BE2C (cell line): Measurements from ENCODE around the gene PLPP4.

Experiments
- DNase-seq: peaks from one replicate; pipeline ENCODE4 v3.0.0-alpha.2; 2020
- H3K27me3 ChIP-seq: fragments of 250-450 bp; sonication (Bioruptor Pico); 2 replicates; pipeline ENCODE4 v1.5.1; 2020; ENCODE audit warnings: mild to moderate bottlenecking
- H3K36me3 ChIP-seq: fragments of 250-450 bp; sonication (Bioruptor Pico); 2 replicates; pipeline ENCODE4 v1.5.1; 2020; ENCODE audit warnings: mild to moderate bottlenecking
- H3K4me1 ChIP-seq: fragments of 250-450 bp; sonication (Bioruptor Pico); 2 replicates; pipeline ENCODE4 v1.5.1; 2020
- H3K4me3 ChIP-seq: 2 replicates; pipeline ENCODE4 v1.5.1; 2011; ENCODE audit warnings: low read depth, low read length
- H3K9me3 ChIP-seq: fragments of 250-450 bp; sonication (Bioruptor Pico); 2 replicates; pipeline ENCODE4 v1.5.1; 2020
- CTCF ChIP-seq: IDR thresholded peaks from 2 replicates; pipeline ENCODE4 v1.5.1; 2012; ENCODE audit warnings: mild to moderate bottlenecking, low read depth, low read length

PLPP4 gene

GRCh38 chr10:120485946-120486345 lies 28.9 kb downstream of the PLPP4 start:
- Histone ChIP-seq H3K9me3 (no peaks in the 10 kb centered on the region), H3K4me1 (peaks cover 7% of the 10 kb centered on the region), H3K27me3 (no peaks in the 10 kb centered on the region), H3K36me3 (no peaks in the 10 kb centered on the region), H3K4me3 (no peak overlapping the region)
- no peak for TF ChIP-seq CTCF
- no peak for DNase-seq

GRCh38 chr10:120486671-120487205 lies 29.7 kb downstream of the PLPP4 start:
- H3K36me3 ChIP-seq = no peaks in the 10 kb centered on the region
- peaks cover 5% of the 10 kb centered on the region for H3K4me1 ChIP-seq
- H3K27me3 ChIP-seq = no peaks in the 10 kb centered on the region
- H3K9me3 ChIP-seq = no peaks in the 10 kb centered on the region
- DNase-seq = no peak
- TF ChIP-seq CTCF = no peak
- no peak overlapping the region for H3K4me3 ChIP-seq

GRCh38 chr10:120490288-120490687 lies 33.3 kb downstream of the PLPP4 start:
- no peak for DNase-seq
- no peak for TF ChIP-seq CTCF

GRCh38 chr10:120492346-120492745 lies 35.3 kb downstream of the PLPP4 start:
- no peak for TF ChIP-seq CTCF
- Histone ChIP-seq H3K27me3 (no peaks in the 10 kb centered on the region), H3K4me3 (no peak overlapping the region), H3K9me3 (no peaks in the 10 kb centered on the region), H3K4me1 (peaks cover 35% of the 10 kb centered on the region), H3K36me3 (no peaks in the 10 kb centered on the region)
- DNase-seq = peak; percentile 24

More at GRCh38 chr10:120490288-120490687, 33.3 kb downstream of the PLPP4 start:
- H3K9me3 ChIP-seq = no peaks in the 10 kb centered on the region
- H3K36me3 ChIP-seq = no peaks in the 10 kb centered on the region
- peaks cover 31% of the 10 kb centered on the region for H3K4me1 ChIP-seq
- H3K27me3 ChIP-seq = no peaks in the 10 kb centered on the region
- H3K4me3 ChIP-seq = no peak overlapping the region

GRCh38 chr10:120493411-120494312 lies 36.6 kb downstream of the PLPP4 start:
- Histone ChIP-seq H3K36me3 (no peaks in the 10 kb centered on the region), H3K27me3 (no peaks in the 10 kb centered on the region), H3K9me3 (no peaks in the 10 kb centered on the region), H3K4me3 (no peak overlapping the region), H3K4me1 (peaks cover 35% of the 10 kb centered on the region)
- TF ChIP-seq CTCF = no peak
- peak; percentile 52 for DNase-seq

GRCh38 chr10:120494313-120494710 lies 37.3 kb downstream of the PLPP4 start:
- H3K9me3 ChIP-seq = no peaks in the 10 kb centered on the region
- H3K4me3 ChIP-seq = no peak overlapping the region
- no peak for DNase-seq
- H3K36me3 ChIP-seq = no peaks in the 10 kb centered on the region
- H3K27me3 ChIP-seq = no peaks in the 10 kb centered on the region
- peaks cover 35% of the 10 kb centered on the region for H3K4me1 ChIP-seq
- no peak for TF ChIP-seq CTCF
